ENCODE results near the gene TMEM236. TPM values are rescaled to one million over a fixed set of nuclear protein-coding genes. Genes with fewer than 3 reads are reported as not detected.

TMEM236 gene
- total and polyA plus RNA-seq, 9 of the 15 experiments (the other 6 are each of a cell fraction or from before 2014, with no cell fraction given): 0.04 to 0.13 (median 0.04) TPM; not detected in 4

DNA sequence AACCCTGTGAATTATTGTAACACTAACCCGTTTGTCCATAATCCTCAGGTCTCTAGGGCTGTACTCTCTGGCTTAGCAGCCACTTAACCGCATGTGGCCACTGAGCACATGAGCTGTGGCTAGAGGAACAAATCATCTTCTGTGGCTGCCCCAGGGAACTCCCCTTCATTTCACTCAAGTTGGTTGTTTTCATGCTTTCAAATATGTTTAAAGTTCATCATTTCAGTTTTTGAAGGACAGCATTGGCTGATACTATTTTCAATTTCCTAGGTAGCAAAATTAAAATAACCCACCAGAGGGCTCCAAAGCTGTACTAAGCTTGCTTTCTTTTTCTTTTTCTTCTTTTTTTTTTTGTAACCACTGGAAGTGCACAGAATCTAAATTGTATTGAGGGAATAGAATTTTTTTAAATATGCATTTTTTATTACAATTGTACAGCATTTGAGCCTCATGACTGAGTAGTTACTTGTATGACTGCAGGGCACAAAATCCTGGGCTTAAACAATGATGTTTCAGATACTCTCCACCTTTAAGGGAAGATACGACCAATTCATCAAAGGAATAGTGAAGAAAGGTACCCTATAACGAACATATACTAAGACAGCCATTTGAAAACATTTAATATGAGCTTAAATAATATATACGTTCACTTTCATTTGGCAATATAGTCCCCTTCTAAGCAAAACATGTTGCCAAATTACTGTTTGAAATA lies 95.7 kb downstream of the TMEM236 start:
- no peaks in the 10 kb centered on the region for H3K9me3 ChIP-seq (replicated peaks; ENCODE audit: control insufficient read depth, insufficient read depth, low read depth, low read length)
- H4K20me1 ChIP-seq (replicated peaks; ENCODE audit: control insufficient read depth, insufficient read depth, low read length): no peaks in the 10 kb centered on the region
- H3K4me1 ChIP-seq (replicated peaks in 1 of 2; ENCODE audit: control insufficient read depth in 2 of 2, insufficient read depth in 2 of 2, low read length in 2 of 2): no peaks in the 10 kb centered on the region
- H3K4me2 ChIP-seq (ENCODE audit: insufficient read depth, low read length): no peak overlapping the region
- ChIA-PET CTCF (ENCODE audit: low intra/inter-chr PET ratio) (no interaction called here), POLR2A (no interaction called here)
- H2AFZ ChIP-seq (ENCODE audit: low read depth, low read length): no peak overlapping the region
- ATAC-seq: peak; percentile 49; the same call in 1 of the 3 replicates
- no peak for FAIRE-seq
- H3K27ac ChIP-seq (ENCODE audit: extremely low read depth, low read depth, low read length): no peak overlapping the region
- in situ Hi-C loops (cut with MboI) (no loop called here), intact Hi-C loops (cut with micrococcal nuclease) (loop anchor here (2.0 to 10.0 kb wide), 2 partner anchors 243 to 367 kb away; no protein-coding TSS in a partner anchor)
- H3K79me2 ChIP-seq (ENCODE audit: control insufficient read depth, insufficient read depth, low read length): no peaks in the 10 kb centered on the region
- no peak overlapping the region for H3K9ac ChIP-seq (ENCODE audit: insufficient read depth in 1 of 2, low read depth in 2 of 2, low read length in 2 of 2)
- H3K36me3 ChIP-seq (ENCODE audit: control insufficient read depth, insufficient read depth, low read length): no peaks in the 10 kb centered on the region
- DNase-seq (ENCODE audit: extremely low read depth in 1 of 4, low spot score in 3 of 4): peak in 3 of 4 experiments; percentile 10 to 23 (median 14)
- under 1% methylated on average over 5 of the region's 5 CpGs for WGBS (ENCODE audit: insufficient coverage, low coverage, missing lambda C conversion rate)
- no peak overlapping the region for H3K4me3 ChIP-seq
- no TSS peak for BruUV-seq (replicated peaks)
- H3K9me1 ChIP-seq (ENCODE audit: control insufficient read depth, insufficient read depth, low read length): no peaks in the 10 kb centered on the region
- peaks cover 0 to 6% of the 10 kb centered on the region in 2 experiments; a peak in 4 of 5 replicates for H3K27me3 ChIP-seq (ENCODE audit: control insufficient read depth in 2 of 2, insufficient read depth in 2 of 2, low read length in 2 of 2)
- TF ChIP-seq ZNF384 (IDR thresholded peaks at IDR 0.05; ENCODE audit: low read depth, low read length): peak; percentile 74
- TF ChIP-seq ATF7 (IDR thresholded peaks at IDR 0.05): no peak
- no peak for TF ChIP-seq HBP1 (CRISPR knock-in tag; IDR thresholded peaks at IDR 0.05)
- no peak for TF ChIP-seq CBX5 (IDR thresholded peaks at IDR 0.05; ENCODE audit: borderline replicate concordance, low read depth)
- no peak for TF ChIP-seq YY1 (IDR thresholded peaks at IDR 0.05; ENCODE audit: borderline replicate concordance in 1 of 3, control insufficient read depth in 1 of 3, extremely low read depth in 1 of 3, insufficient read depth in 3 of 3, insufficient read length in 1 of 3, insufficient replicate concordance in 2 of 3, low read depth in 1 of 3, low read length in 2 of 3)
- no peak for TF ChIP-seq GTF3C2 (IDR thresholded peaks at IDR 0.05; ENCODE audit: borderline replicate concordance, extremely low read depth, insufficient read length)
- TF ChIP-seq RAD21 (CRISPR knock-in tag; conservative IDR thresholded peaks at IDR 0.05 in 1 of 2, IDR thresholded peaks at IDR 0.05 in 1 of 2): peak in 1 of 2 experiments; percentile 44; a peak in 2 of 4 replicates
- no peak for TF ChIP-seq CHD2 (IDR thresholded peaks at IDR 0.05; ENCODE audit: low read depth, low read length)
- TF ChIP-seq CTCF (IDR thresholded peaks at IDR 0.05 in 2 of 3, conservative IDR thresholded peaks at IDR 0.05 in 1 of 3; ENCODE audit: insufficient read depth in 2 of 3, low read depth in 1 of 3, low read length in 3 of 3): peak; percentile 36 to 63 (median 39); a peak in 4 of 6 replicates
- TF ChIP-seq, protein P1, sequence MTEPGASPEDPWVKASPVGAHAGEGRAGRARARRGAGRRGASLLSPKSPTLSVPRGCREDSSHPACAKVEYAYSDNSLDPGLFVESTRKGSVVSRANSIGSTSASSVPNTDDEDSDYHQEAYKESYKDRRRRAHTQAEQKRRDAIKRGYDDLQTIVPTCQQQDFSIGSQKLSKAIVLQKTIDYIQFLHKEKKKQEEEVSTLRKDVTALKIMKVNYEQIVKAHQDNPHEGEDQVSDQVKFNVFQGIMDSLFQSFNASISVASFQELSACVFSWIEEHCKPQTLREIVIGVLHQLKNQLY (CRISPR knock-in tag; conservative IDR thresholded peaks at IDR 0.05): no peak
- TF ChIP-seq MIER1 (IDR thresholded peaks at IDR 0.05; ENCODE audit: low read depth): no peak
